HG03108 (cell line): Measurements from ENCODE around the gene TRPM3.

ENCODE experiments used
- ATAC-seq: cut with Tn5 transposase; IDR thresholded peaks from one replicate; pipeline ENCODE4 v1.9.1; 2021; ENCODE audit warnings: moderate library complexity; ENCODE audit not compliant: unreplicated experiment

Gene TRPM3

GRCh38 chr9:71121275-71122021 is at the start of gene TRPM3:
Gene TRPM3 (minus strand): TSS chr9:71121621. CDS start chr9:71121354, 267 bp downstream.
- no peak for ATAC-seq

GRCh38 chr9:71168418-71168817 is 47.0 kb upstream of the TRPM3 start:
- no peak for ATAC-seq

DNA sequence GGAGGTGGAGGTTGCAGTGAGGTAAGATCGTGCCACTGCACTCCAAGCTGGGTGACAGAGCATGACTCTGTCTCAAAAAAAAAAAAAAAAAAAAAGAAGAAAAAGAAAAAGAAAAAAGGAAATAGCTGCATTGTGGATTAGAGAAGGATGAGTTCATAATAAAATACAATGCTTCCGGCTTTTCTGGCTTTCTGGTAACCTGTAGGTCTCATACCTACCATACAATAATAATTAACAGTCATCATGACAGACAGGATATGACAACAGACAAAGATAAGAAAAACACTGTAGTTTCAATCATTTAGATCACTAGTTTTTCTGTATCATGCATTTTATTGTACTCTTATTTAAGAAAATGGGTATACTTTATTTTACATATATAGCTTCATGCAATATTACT is 40.7 kb upstream of the TRPM3 start:
- no peak for ATAC-seq

DNA sequence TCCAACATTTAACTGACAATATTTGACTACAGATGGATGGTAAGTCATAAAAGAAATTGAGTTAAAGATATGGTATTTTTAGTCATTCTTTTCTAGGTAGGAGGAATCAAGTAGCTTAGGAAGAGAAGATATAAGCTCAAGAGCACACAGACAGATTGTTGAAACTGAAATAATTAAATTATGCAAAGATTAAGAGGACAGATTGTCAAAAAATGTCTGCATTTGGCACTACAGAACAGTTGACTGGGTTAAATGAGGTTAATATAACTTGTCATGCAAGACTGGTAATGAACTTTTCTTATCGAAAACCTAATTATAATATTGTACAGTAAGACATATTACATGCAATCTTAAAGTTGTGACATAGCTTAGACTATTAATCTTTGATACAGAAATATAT is 36.3 kb upstream of the TRPM3 start:
- ATAC-seq, result no peak

DNA sequence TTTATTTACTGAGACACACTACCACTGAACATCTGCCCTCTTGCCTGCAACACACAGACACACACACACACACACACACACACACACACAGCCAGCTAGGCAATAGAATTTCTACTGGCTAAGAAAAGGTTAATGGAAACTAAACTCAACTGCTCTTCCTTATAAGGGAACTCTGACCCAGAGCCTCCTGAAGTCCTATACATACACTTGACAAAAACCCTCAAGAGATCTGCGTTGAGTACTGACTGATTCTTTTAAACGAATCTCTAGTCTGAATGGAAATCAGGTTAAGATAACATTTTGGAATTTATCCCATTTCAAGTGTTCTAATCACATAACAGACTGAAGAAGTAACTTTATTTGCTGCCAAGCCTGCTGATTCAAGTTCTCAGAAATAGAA is 25.9 kb upstream of the TRPM3 start:
- ATAC-seq, result no peak

- ATAC-seq, result no peak
Observed at GRCh38 chr9:71146511-71146910, 25.1 kb upstream of the TRPM3 start.

DNA sequence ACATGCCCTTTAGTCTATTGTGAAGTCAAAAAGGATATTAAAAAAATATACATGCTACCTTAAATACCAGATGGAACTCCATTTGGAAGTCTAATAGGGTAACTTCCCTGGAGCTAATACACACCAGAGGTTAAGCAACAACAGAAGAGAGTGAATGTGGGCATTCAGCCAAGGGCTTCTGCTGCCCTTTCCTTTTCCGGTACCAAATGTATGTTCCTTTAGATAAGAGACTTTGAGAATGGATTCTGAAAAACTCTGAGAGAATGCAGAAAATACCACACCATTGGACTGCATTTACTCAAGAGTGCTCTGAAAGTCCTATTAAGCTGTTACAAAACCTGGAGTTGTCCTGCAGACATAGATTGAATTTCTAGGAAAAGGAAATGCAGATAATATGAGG is 23.8 kb upstream of the TRPM3 start:
- ATAC-seq, result no peak

DNA sequence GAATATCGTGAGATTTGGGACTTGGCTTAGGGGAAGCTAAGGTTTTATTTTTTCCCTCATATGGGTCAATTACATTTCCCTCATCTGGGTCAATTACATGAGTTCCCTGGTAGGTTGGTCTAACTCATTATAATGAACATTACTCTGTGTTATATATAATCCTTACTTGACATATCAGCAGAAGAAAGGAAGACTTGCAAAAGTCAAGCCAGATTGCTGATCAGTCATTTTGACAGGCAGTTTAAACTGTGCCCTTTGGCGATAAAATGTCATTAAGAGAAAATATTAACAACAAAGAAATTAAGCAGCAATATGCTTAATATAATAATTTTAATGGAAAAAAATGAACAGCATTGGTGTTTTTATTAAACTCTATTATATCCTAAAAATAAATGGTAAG is 23.1 kb upstream of the TRPM3 start:
- ATAC-seq, result no peak

DNA sequence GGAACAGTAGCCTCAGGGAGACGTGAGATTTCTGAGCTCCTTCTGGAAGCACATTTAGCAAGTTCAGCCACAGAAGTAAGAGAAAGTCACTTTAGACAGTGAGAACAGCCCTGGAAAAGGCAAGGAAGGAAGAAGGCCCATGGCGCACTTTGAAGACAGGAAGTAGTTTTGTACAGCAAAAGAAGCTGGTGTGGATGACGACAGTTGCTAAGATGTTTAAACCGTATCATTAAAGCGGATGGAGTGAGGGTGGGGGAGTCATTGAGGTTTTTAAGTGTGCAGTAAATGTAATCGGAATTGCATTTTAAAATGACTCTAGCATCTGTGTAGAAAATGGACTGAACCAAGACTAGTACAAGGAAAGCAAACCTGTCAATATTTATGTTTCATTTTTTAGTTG is 15.3 kb upstream of the TRPM3 start:
- ATAC-seq, result no peak

GRCh38 chr9:71131145-71131544 is 9.7 kb upstream of the TRPM3 start:
- no peak for ATAC-seq

- ATAC-seq, result no peak
Observed at GRCh38 chr9:71130521-71130920, 9.1 kb upstream of the TRPM3 start.

GRCh38 chr9:71128796-71129195 is 7.4 kb upstream of the TRPM3 start:
- ATAC-seq, result no peak

DNA sequence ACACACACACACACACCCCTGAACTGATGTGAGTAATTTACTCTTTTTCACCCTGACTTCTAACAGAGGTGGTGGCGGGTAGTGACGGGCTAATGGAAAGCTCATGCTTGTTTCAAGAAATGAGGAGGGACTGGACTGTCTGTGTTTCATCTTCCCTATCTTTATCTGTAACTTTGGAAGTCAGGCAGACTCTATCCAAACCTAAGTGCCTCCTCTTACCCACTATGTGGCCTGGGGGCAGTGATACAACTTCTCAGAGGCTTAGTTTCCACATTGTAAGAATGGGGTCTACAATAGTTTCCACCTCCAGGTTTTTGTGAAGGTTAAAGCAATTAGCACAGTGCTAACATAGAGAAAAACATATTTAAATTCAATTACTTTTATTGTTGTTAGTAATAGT is 5.9 kb upstream of the TRPM3 start:
- ATAC-seq, result no peak

GRCh38 chr9:71122421-71122820 is 1.0 kb upstream of the TRPM3 start:
- ATAC-seq, result no peak

GRCh38 chr9:71122022-71122275 is 528 bp upstream of the TRPM3 start:
- no peak for ATAC-seq

DNA sequence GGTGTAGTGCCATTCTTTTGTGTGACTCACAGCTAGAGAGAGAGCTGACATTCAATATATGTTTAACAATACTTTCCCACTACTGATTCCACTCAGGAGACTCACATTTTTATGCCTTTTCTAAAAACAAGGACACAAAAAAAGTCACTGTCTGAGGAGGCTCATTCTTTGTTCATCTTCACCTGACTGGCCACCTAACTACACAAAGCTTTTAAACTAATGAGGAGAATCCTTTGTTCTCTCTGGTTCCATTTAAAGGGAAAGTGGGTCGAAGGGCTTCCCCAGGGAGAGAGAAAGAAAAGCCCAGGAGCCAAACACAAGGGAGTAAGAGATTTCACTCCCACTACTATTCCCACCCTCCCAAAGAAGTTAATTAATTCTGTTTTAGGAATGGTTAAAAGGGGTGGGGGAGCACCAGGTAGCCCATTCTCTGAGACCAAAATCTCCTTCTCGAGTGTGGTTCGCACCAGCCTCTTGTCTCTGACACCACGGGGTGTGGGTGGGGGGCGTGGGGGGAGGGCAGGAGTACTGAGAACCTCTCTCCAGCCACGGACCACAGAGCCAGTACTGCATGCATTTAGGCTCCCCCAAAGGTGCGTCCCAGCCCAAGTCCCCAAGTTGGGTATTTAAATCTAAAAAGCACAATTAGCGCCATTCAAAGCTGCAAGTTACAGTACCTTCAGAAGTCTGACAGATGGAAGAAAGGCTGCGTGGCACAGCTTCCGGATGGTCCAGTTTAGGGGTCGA is 747 bp downstream of the TRPM3 start:
- no peak for ATAC-seq

GRCh38 chr9:71119746-71120145 is 1.7 kb downstream of the TRPM3 start:
- no peak for ATAC-seq

DNA sequence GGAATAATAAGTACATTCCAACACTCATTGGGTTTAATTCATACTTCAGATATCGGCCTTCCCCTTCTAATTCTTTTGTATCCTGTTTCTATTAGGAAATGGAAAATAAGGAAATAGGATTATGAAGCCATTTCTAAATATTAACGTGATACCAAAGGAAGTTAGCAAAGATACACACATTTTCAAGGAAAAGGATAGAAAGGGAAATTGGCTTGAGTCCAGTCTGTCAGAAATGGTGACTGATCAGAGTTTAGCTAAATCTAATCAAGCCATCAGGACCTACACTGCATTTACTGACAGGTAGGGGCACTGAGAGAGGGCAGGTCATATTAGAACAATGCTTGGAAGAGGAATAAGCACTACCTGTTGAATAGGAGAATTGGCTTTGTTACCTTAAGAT is 3.1 kb downstream of the TRPM3 start:
- no peak for ATAC-seq

GRCh38 chr9:71115448-71115975 is 5.9 kb downstream of the TRPM3 start:
- ATAC-seq, result no peak

GRCh38 chr9:71112866-71113265 is 8.6 kb downstream of the TRPM3 start:
- ATAC-seq, result no peak

DNA sequence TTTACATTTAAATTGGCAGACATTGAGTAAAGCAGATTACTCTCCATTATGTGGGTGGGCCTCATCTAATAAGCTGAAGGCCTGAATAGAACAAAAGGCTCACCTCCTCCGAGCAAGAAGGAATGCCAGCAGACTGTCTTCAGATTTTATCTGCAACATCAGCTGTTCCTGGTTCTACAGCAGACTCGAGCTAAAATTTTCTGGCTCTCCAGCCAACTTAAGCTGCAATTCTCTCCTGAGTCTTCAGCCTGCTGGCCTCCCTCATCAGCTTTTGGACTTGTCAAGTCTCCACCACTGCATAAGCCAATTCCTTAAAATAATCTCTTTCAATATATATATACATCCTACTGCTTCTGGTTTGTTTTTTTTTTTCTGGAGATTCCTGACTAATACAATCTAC is 12.5 kb downstream of the TRPM3 start:
- no peak for ATAC-seq

- ATAC-seq, result no peak
Observed at GRCh38 chr9:71106992-71107391, 14.4 kb downstream of the TRPM3 start.

DNA sequence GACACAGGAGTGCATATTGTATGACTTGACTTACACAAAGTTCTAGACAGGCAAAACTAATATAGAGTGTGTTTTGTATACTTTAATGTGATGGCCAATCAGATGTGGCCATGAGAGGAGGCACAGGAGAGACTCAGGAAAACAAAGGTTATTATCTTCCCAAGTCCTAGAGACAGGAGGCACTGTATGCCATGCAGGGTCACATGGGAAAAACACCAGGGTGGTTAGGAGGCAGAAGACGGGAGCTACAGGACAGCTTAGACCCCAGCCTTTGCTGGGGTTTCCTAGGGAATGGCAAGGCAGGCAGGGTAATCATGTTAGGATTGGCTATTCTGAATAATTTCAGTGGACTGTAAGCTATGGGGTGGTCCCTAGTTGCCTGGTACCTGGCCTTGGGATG is 16.2 kb downstream of the TRPM3 start:
- no peak for ATAC-seq
